ENCODE results near the gene HERPUD1. TPM values are rescaled to one million over a fixed set of nuclear protein-coding genes. Genes with fewer than 3 reads are reported as not detected.

The HERPUD1 gene
- total and polyA plus RNA-seq, 2 experiments from 2014 or later = 40.5 to 116 TPM

GRCh38 chr16:56916571-56917403, 15.2 kb upstream of the HERPUD1 start:
- no peak for TF ChIP-seq CTCF (IDR thresholded peaks at IDR 0.05; ENCODE audit: low read depth, low read length)
- no peak for DNase-seq (ENCODE audit: low read depth in 1 of 2, low spot score in 1 of 2)
- Histone ChIP-seq H3K9me3 (ENCODE audit: low read depth) (no peaks in the 10 kb centered on the region), H3K27me3 (no peaks in the 10 kb centered on the region), H3K36me3 (no peaks in the 10 kb centered on the region), H3K27ac (no peak overlapping the region), H3K4me3 (no peak overlapping the region), H3K4me1 (ENCODE audit: low read depth) (peaks cover 17% of the 10 kb centered on the region)

- no peak for DNase-seq (ENCODE audit: low read depth in 1 of 2, low spot score in 1 of 2)
- Histone ChIP-seq H3K27ac (no peak overlapping the region), H3K27me3 (no peaks in the 10 kb centered on the region), H3K36me3 (no peaks in the 10 kb centered on the region), H3K4me3 (no peak overlapping the region), H3K4me1 (ENCODE audit: low read depth) (peaks cover 11% of the 10 kb centered on the region), H3K9me3 (ENCODE audit: low read depth) (no peaks in the 10 kb centered on the region)
- TF ChIP-seq CTCF (IDR thresholded peaks at IDR 0.05; ENCODE audit: low read depth, low read length) = no peak
These were observed 13.4 kb upstream of the HERPUD1 start for GRCh38 chr16:56918467-56919012.

GRCh38 chr16:56919099-56919800, 12.7 kb upstream of the HERPUD1 start:
- H3K36me3 ChIP-seq = no peaks in the 10 kb centered on the region
- H3K4me1 ChIP-seq (ENCODE audit: low read depth) = peaks cover 11% of the 10 kb centered on the region
- H3K27me3 ChIP-seq = no peaks in the 10 kb centered on the region
- TF ChIP-seq CTCF (IDR thresholded peaks at IDR 0.05; ENCODE audit: low read depth, low read length) = no peak
- H3K9me3 ChIP-seq (ENCODE audit: low read depth) = no peaks in the 10 kb centered on the region
- H3K4me3 ChIP-seq = no peak overlapping the region
- DNase-seq (ENCODE audit: low read depth in 1 of 2, low spot score in 1 of 2) = no peak
- no peak overlapping the region for H3K27ac ChIP-seq

GRCh38 chr16:56921571-56921970, 10.4 kb upstream of the HERPUD1 start:
- no peaks in the 10 kb centered on the region for H3K36me3 ChIP-seq
- no peak overlapping the region for H3K4me3 ChIP-seq
- peaks cover 10% of the 10 kb centered on the region for H3K4me1 ChIP-seq (ENCODE audit: low read depth)
- no peak overlapping the region for H3K27ac ChIP-seq
- DNase-seq (ENCODE audit: low read depth in 1 of 2, low spot score in 1 of 2) = no peak
- H3K27me3 ChIP-seq = no peaks in the 10 kb centered on the region
- TF ChIP-seq CTCF (IDR thresholded peaks at IDR 0.05; ENCODE audit: low read depth, low read length) = no peak
- no peaks in the 10 kb centered on the region for H3K9me3 ChIP-seq (ENCODE audit: low read depth)

- DNase-seq (ENCODE audit: low read depth in 1 of 2, low spot score in 1 of 2) = peak in 1 of 2 donors; percentile 86
- Histone ChIP-seq H3K36me3 (no peaks in the 10 kb centered on the region), H3K4me1 (ENCODE audit: low read depth) (no peaks in the 10 kb centered on the region), H3K4me3 (no peak overlapping the region), H3K27me3 (no peaks in the 10 kb centered on the region), H3K27ac (no peak overlapping the region), H3K9me3 (ENCODE audit: low read depth) (no peaks in the 10 kb centered on the region)
- TF ChIP-seq CTCF (IDR thresholded peaks at IDR 0.05; ENCODE audit: low read depth, low read length) = no peak
These were observed 8.4 kb upstream of the HERPUD1 start for GRCh38 chr16:56923481-56924091.

Measured in cardiac muscle cell (in vitro differentiated cells and primary cell).